ENCODE data around the gene TCP11X2.
"Not testable (repeated sequence)": the region's sequence is repeated elsewhere in the genome, so short reads cannot be mapped to it uniquely, and the experiment has no call there.

Gene TCP11X2

GRCh38 chrX:102471762-102472220 is at the start of gene TCP11X2:
Gene TCP11X2, minus strand, starts transcription at chrX:102471812.
- DNase-seq: not testable (repeated sequence)

- DNase-seq: no peak
These were observed 45.7 kb upstream of the TCP11X2 start for GRCh38 chrX:102517326-102517725.

- peak; percentile 78 for DNase-seq
These were observed 44.6 kb upstream of the TCP11X2 start, which contains the start of gene TMSB15A for GRCh38 chrX:102515975-102516941. Gene TMSB15A, minus strand, starts transcription at chrX:102516739.

GRCh38 chrX:102514536-102514935 is 42.9 kb upstream of the TCP11X2 start:
- no peak for DNase-seq

GRCh38 chrX:102498732-102499131 is 27.1 kb upstream of the TCP11X2 start:
- DNase-seq: no peak

GRCh38 chrX:102491766-102492165 is 20.2 kb upstream of the TCP11X2 start:
- no peak for DNase-seq

- not testable (repeated sequence) for DNase-seq
These were observed 7.2 kb upstream of the TCP11X2 start for GRCh38 chrX:102478765-102479164.

GRCh38 chrX:102470215-102470614 is 1.4 kb downstream of the TCP11X2 start:
- DNase-seq: not testable (repeated sequence)

GRCh38 chrX:102458615-102459014 is 13.0 kb downstream of the TCP11X2 start:
- DNase-seq: not testable (repeated sequence)

GRCh38 chrX:102439908-102440307 is 31.7 kb downstream of the TCP11X2 start, which contains the start of gene NXF2B:
Gene NXF2B, minus strand, starts transcription at chrX:102440008. Its CDS starts 59,972 bp downstream, at chrX:102380036.
- not testable (repeated sequence) for DNase-seq

- not testable (repeated sequence) for DNase-seq
These were observed 57.1 kb downstream of the TCP11X2 start for GRCh38 chrX:102414493-102414892.

All from stimulated activated CD4-positive, alpha-beta T cell treated with anti-CD3 and anti-CD28 coated beads, Interleukin-15, amount 100 ng/mL, for 24 hours (primary cell).